Keratinocyte (primary cell): ENCODE measurements around the gene RUSC2. TPM values are rescaled to one million over a fixed set of nuclear protein-coding genes. Genes with fewer than 3 reads are reported as not detected.

Experiments used
- DNase-seq: peaks from one replicate; pipeline ENCODE4 v3.0.0-alpha.2; 2011; ENCODE audit warnings: low read depth, missing footprints, low spot score
- FAIRE-seq: peaks from 2 replicates; lab custom pipeline; 2011; peaks lifted over from hg19 to GRCh38; lab: Jason Lieb, UNC
- H2AFZ ChIP-seq: 2 replicates; pipeline ENCODE4 v1.6.0; 2012; ENCODE audit warnings: low read length, control low read depth, inconsistent platforms; ENCODE audit not compliant: control insufficient read depth
- H3K27ac ChIP-seq: 2 replicates; pipeline ENCODE4 v1.5.1; 2011; ENCODE audit warnings: low read length; ENCODE audit not compliant: control insufficient read depth, insufficient read depth
- H3K27me3 ChIP-seq: 3 replicates; pipeline ENCODE4 v1.6.0; 2011; ENCODE audit warnings: low read length; ENCODE audit not compliant: control insufficient read depth, insufficient read depth; ENCODE audit errors: extremely low read depth
- H3K36me3 ChIP-seq, 2 experiments: 2 replicates in 1 of 2; 3 replicates in 1 of 2; pipeline ENCODE4 v1.5.1; 2011; ENCODE audit warnings: low read length in 2 of 2, mild to moderate bottlenecking in 1 of 2; ENCODE audit not compliant: control insufficient read depth in 2 of 2, insufficient read depth in 2 of 2; ENCODE audit errors: extremely low read depth in 1 of 2
- H3K4me1 ChIP-seq: 3 replicates; pipeline ENCODE4 v1.5.1; 2011; ENCODE audit warnings: low read length; ENCODE audit not compliant: control insufficient read depth, insufficient read depth; ENCODE audit errors: extremely low read depth
- H3K4me2 ChIP-seq: 3 replicates; pipeline ENCODE4 v1.6.0; 2011; ENCODE audit warnings: low read depth, low read length; ENCODE audit not compliant: control insufficient read depth, insufficient read depth; ENCODE audit errors: extremely low read depth
- H3K4me3 ChIP-seq, 3 experiments: fragments of 200-600 bp in 1 of 3; sonication (generic) in 1 of 3; 2 replicates in 2 of 3; 3 replicates in 1 of 3; pipeline ENCODE4 v1.5.1; 2011 to 2016; ENCODE audit warnings: low read length in 3 of 3, mild to moderate bottlenecking in 3 of 3, control low read depth in 2 of 3, inconsistent platforms in 1 of 3, low read depth in 1 of 3, mixed read lengths in 1 of 3, mixed run types in 1 of 3, moderate library complexity in 1 of 3; ENCODE audit not compliant: control insufficient read depth in 2 of 3, insufficient read depth in 2 of 3; ENCODE audit errors: extremely low read depth in 1 of 3
- H3K79me2 ChIP-seq: 2 replicates; pipeline ENCODE4 v1.6.0; 2012; ENCODE audit warnings: low read length; ENCODE audit not compliant: control insufficient read depth, insufficient read depth
- H3K9ac ChIP-seq: 3 replicates; pipeline ENCODE4 v1.6.0; 2011; ENCODE audit warnings: low read length; ENCODE audit not compliant: control insufficient read depth, insufficient read depth; ENCODE audit errors: extremely low read depth
- H3K9me1 ChIP-seq: 3 replicates; pipeline ENCODE4 v1.6.0; 2011; ENCODE audit warnings: low read length; ENCODE audit not compliant: control insufficient read depth, insufficient read depth; ENCODE audit errors: extremely low read depth
- H3K9me3 ChIP-seq: 2 replicates; pipeline ENCODE4 v1.5.1; 2012; ENCODE audit warnings: low read depth, low read length; ENCODE audit not compliant: control insufficient read depth
- H4K20me1 ChIP-seq: 3 replicates; pipeline ENCODE4 v1.6.0; 2011; ENCODE audit warnings: low read length; ENCODE audit not compliant: control insufficient read depth, insufficient read depth; ENCODE audit errors: extremely low read depth
- CTCF ChIP-seq, 3 experiments: IDR thresholded peaks in 1 of 3; conservative IDR thresholded peaks in 1 of 3; optimal IDR thresholded peaks in 1 of 3; 2 replicates in 2 of 3; 3 replicates in 1 of 3; pipeline versions ENCODE3 to v1.5.1; 2011; ENCODE audit warnings: low read length in 3 of 3, mild to moderate bottlenecking in 3 of 3, moderate library complexity in 2 of 3, control low read depth in 1 of 3, inconsistent platforms in 1 of 3; ENCODE audit not compliant: insufficient read depth in 2 of 3; ENCODE audit errors: extremely low read depth in 1 of 3
- EZH2 ChIP-seq: IDR thresholded peaks from one replicate; pipeline ENCODE4 v1.6.1; 2012; ENCODE audit warnings: inconsistent platforms, mild to moderate bottlenecking, low read length, moderate library complexity
- dilution Hi-C: fragments of 300-500 bp; cut with MboI; formaldehyde crosslinking; loops from one replicate; pipeline ENCODE4 v1.7.0; 2020; ENCODE audit warnings: low sequenced_read_pairs; ENCODE audit not compliant: extremely low pct_ligation_motif_present
- polyA plus RNA-seq, 5 experiments: library from polyadenylated mRNA; depleted of rRNA in 3 of 5; stranded (reverse) in 3 of 5; stranded (forward) in 1 of 5; unstranded in 1 of 5; fragments of >200 nt; gene quantifications; 1 replicate in 1 of 5; 2 replicates in 3 of 5; 3 replicates in 1 of 5; pipeline versions ENCODE4 v1.2.1 to v1.2.3, GENCODE V29; 2011 to 2012; ENCODE audit warnings: missing spikeins in 2 of 5, low read depth in 1 of 5, low replicate concordance in 1 of 5

The RUSC2 gene
- polyA plus RNA-seq, 1 donor (not counting 4 experiments of a cell fraction or from before 2014, with no cell fraction given), result 4.2 TPM

DNA sequence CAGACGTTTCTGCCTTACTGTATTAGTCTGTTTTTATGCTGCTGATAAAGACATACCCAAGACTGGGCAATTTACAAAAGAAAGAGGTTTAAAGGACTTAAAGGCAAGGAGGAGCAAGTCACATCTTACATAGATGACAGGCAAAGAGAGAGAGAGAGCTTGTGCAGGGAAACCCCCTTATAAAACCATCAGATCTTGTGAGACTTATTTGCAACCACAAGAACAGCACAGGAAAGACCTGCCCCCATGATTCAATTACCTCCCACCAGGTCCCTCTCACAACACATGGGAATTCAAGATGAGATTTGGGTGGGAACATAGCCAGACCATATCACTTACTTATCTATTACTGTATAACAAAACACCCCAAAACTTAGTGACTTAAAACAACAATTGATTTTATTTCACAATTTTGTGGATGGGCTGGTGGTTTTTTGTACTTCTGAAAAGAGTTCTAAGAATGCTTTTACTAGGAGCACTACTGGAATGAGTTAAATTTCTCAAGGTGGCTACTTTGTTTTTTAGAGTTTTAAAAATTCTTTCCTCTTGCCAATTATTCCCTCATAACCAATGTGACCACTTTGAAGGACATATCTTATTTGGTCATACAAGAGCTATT, 10.3 kb downstream of the RUSC2 start:
- TF ChIP-seq EZH2 (no peak), CTCF (optimal IDR thresholded peaks at IDR 0.05 in 1 of 3, IDR thresholded peaks at IDR 0.05 in 1 of 3, conservative IDR thresholded peaks at IDR 0.05 in 1 of 3; ENCODE audit: extremely low read depth in 1 of 3, insufficient read depth in 2 of 3, low read length in 3 of 3) (no peak)
- dilution Hi-C loops, result no loop called here
- H3K9me1 ChIP-seq, result no peaks in the 10 kb centered on the region
- no peak overlapping the region for H3K27ac ChIP-seq
- H3K79me2 ChIP-seq, result peaks cover 46% of the 10 kb centered on the region
- no peaks in the 10 kb centered on the region for H3K4me1 ChIP-seq
- no peak overlapping the region for H3K4me3 ChIP-seq
- DNase-seq, result no peak
- H3K27me3 ChIP-seq, result no peaks in the 10 kb centered on the region
- no peak overlapping the region for H2AFZ ChIP-seq
- peaks cover 0 to 2% of the 10 kb centered on the region in 2 experiments for H3K36me3 ChIP-seq
- no peak for FAIRE-seq
- no peak overlapping the region for H3K9ac ChIP-seq
- no peaks in the 10 kb centered on the region for H3K9me3 ChIP-seq
- no peaks in the 10 kb centered on the region for H4K20me1 ChIP-seq
- no peak overlapping the region for H3K4me2 ChIP-seq

- H3K36me3 ChIP-seq, result no peaks in the 10 kb centered on the region
- H3K27me3 ChIP-seq, result no peaks in the 10 kb centered on the region
- no peak overlapping the region for H3K9ac ChIP-seq
- H3K9me1 ChIP-seq, result no peaks in the 10 kb centered on the region
- no peaks in the 10 kb centered on the region for H3K9me3 ChIP-seq
- H3K4me2 ChIP-seq, result no peak overlapping the region
- no peak for TF ChIP-seq EZH2
- TF ChIP-seq CTCF (optimal IDR thresholded peaks at IDR 0.05 in 1 of 3, IDR thresholded peaks at IDR 0.05 in 1 of 3, conservative IDR thresholded peaks at IDR 0.05 in 1 of 3; ENCODE audit: extremely low read depth in 1 of 3, insufficient read depth in 2 of 3, low read length in 3 of 3), result no peak
- H3K4me1 ChIP-seq, result no peaks in the 10 kb centered on the region
- H3K79me2 ChIP-seq, result peaks cover 35% of the 10 kb centered on the region
- H4K20me1 ChIP-seq, result no peaks in the 10 kb centered on the region
- H3K27ac ChIP-seq, result no peak overlapping the region
- DNase-seq (no peak), FAIRE-seq (peak; percentile 29)
- no peak overlapping the region for H3K4me3 ChIP-seq
- dilution Hi-C loops, result no loop called here
- no peak overlapping the region for H2AFZ ChIP-seq
These were observed 12.0 kb downstream of the RUSC2 start for GRCh38 chr9:35501946-35502345.
